Cerebellar cortex (tissue), 1 donor: Measurements from ENCODE around the gene MLN.
"Not testable (repeated sequence)": the region's sequence is repeated elsewhere in the genome, so short reads cannot be mapped to it uniquely, and the experiment has no call there.

Source experiments
- DNase-seq: peaks from one replicate; pipeline ENCODE4 v3.0.0-alpha.2; 2015; ENCODE audit warnings: low spot score

The MLN gene

GRCh38 chr6:33834401-33835392 lies 30.9 kb upstream of the MLN start:
- DNase-seq = no peak

DNA sequence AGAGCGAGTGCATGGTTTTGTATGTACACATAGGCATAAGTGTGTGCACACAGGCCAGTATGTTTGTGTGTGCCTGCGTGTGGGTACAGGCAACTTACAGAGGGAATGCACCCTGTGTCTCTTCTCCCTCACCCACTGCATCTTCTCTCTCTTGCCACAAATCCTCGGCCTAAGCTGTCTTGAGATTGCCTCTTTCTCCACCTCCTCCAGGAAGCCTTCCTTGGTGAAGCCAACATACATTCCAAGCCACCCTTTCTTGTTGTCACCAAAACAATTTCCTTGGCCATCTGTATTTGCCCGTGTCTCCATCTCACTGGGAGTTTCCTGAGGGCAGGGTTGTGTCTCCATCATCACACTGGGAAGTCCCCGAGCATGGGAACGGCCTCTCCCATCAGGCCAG lies 29.8 kb upstream of the MLN start:
- DNase-seq = no peak

GRCh38 chr6:33832831-33833230 lies 29.0 kb upstream of the MLN start:
- DNase-seq = not testable (repeated sequence)

- not testable (repeated sequence) for DNase-seq
Measured at GRCh38 chr6:33831725-33832124, 27.9 kb upstream of the MLN start.

DNA sequence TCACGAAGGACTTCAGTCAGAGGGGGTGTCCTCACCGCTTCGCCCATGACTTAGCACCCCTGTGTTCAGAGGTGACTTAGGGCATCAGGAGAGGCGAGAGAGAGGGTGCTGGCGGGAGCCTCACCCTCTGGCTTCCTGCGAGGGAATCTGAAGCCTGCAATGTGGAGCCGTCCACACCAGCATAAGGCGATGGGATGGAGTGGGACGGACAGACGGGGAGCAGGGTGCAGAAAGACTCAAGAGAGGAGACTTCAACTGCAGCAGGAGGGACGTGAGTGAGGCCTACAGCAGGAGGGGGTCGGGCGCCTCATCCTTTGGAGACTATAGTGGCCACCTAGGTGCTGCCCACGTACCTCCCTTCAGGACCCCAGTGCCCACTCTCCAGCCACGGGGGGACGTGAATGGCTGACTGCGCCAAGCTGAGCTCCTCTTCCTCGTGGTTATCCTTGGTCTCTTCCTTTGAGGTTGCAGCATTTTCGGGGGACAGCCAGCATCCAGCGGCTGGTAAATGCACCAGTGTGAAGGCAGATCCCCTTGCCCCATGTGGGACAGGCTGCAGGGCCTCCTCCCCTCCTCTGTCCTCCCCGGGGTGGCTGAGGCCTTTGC lies 26.9 kb upstream of the MLN start:
- DNase-seq = no peak

GRCh38 chr6:33828764-33829731 lies 25.2 kb upstream of the MLN start:
- no peak for DNase-seq

DNA sequence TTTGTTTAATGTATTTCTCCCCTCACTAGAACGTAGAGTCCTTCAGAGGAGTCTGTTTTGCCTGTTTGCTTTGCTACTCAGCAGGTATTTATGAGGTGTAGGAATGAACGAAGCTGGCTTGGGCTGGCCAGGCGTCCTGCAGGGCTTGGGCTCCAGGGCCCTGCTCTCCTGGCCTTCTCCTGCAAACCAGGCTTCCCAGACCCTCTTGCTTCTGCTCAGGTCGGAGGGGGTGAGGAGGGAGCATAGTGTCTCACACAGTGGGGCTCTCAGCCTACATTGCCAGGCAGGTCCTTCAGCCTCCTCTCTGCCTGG lies 24.6 kb upstream of the MLN start:
- no peak for DNase-seq

- no peak for DNase-seq
Measured at GRCh38 chr6:33827546-33828451, 24.0 kb upstream of the MLN start.

GRCh38 chr6:33826537-33826936 lies 22.7 kb upstream of the MLN start:
- no peak for DNase-seq

DNA sequence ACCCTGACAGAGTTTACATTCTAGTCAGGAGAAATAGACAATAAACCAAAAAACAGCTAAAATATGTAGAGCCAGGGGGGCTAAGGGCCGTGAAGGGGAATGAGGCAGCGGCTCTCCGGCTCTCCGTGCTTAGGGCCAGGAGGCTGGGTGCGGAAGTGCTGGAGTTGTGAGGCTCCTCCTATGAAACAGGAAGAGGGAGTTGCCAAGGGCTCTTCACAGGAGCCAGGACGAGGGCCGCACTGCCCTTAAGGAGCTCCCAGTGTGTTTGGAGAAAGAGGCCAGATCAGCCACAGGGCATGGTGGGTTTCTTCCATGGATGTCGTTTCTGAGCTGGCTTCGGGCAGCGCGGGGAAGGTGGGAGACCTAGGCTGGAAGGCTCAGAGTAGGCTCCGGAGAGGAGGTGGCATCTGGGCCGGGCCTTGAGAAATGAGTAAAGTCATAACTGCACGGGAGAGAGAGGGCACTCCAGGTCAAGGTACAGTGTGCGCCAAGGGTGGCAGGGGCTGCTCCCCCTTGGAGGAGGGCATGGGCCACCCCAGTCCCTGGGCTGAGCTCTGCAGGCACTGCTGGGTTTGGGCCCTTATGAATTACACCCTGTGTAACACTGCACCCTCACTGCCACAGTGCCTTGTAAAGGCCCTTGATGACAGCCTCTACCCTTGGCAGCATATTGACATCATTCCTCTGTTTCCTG lies 20.8 kb upstream of the MLN start:
- no peak for DNase-seq

DNA sequence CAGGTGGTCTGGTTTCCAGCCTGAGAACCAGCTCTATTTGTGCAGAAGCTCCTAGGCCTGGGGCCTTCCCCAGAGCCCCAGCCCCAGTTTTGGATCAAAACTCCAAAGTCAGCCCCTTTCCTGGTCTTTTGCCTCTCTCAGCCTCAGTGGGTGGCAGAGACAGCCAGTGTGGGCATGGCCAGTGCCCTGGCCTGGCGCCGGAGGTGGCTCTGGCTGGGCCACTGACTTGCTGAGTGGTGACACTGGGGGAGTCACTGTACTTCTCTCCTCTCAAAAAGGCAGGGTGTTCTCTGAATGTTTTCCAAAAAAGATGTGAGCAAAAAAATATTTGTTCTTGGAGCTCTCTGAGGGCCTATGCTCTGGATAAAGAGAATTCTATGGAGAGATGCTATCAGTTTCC lies 20.0 kb upstream of the MLN start:
- no peak for DNase-seq

DNA sequence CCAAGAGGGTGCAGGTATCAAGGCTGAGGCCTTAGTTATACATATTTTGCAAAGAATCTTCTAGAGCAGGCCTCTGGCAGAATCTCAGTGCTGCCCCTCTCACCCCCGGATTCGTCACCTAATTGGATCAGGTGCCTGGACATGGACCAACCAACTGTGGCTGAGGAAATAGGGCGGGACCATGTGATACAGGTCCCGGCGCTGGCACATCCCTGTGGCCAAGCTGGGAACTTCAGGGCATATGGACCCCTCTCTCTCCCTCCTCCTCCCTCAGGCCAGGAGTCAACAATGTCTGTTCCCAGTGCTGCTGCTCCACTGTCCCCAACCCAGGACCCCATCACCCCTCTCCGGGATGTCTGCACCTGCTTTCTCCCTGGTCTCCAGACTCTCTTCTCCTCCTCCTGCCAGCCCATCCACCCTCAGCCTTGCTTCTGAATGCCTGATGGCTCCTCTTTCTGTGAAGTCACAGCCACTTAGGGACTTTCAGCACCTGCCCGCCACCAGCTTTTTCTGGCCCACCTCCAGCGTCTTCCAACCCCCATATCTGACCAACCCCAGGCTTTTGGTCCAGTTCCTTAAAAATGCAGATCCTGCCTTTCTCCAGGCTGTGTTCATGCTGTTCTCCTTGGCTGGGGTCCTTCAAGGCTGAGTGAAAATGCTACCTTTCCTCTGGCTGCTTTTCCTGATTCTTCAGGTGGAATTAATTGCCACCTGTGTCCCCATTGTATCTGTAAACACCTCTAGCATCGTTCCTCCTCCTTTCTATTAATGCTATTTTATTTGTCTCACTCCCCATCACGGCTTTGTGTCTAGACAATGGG lies 19.0 kb upstream of the MLN start:
- DNase-seq = peak; percentile 77

DNA sequence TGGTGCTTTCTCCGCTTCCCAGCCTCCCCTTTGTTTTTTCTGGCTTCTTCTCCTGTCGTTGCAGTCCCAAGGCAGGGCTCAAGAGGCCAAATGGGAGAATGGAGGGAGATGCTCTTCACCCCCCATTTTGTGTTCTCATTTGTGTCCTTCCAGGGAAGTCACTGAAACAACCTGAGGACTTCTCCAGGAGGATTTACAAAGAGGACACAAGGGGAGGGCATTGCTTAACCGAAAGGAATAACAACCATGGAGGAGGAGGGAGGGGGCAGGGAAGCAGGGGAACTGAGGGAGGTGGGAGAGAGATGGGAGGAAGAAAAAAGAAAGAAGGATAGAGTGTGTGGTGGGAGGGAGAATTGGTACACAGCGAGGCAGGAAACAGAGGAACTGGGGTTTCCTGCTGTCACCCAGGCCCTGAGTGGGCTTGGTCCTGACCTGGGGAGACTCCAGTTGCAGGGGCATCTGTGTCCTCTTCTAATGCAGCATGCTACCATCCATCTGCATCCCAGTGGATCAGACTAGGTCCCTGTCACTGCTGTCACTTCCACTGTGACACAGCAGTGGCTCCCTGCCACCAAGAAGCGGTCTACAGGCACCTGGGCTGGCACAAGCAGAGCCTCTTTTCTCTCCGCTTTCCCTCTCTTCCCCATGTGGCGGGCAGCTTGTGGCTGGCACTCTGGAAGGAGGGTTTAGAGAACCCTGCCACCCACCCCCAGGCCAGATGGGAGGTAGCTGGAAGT lies 17.1 kb upstream of the MLN start:
- no peak for DNase-seq

- no peak for DNase-seq
Measured at GRCh38 chr6:33820243-33820642, 16.4 kb upstream of the MLN start.

GRCh38 chr6:33819021-33819420 lies 15.2 kb upstream of the MLN start:
- no peak for DNase-seq

- DNase-seq = no peak
Measured at GRCh38 chr6:33818293-33818692, 14.5 kb upstream of the MLN start.

- no peak for DNase-seq
Measured at GRCh38 chr6:33817489-33817888, 13.7 kb upstream of the MLN start.

GRCh38 chr6:33816911-33817310 lies 13.1 kb upstream of the MLN start:
- no peak for DNase-seq

GRCh38 chr6:33815854-33816253 lies 12.1 kb upstream of the MLN start:
- peak; percentile 74 for DNase-seq
